GM04503 (cell line): Measurements from ENCODE around the gene NMT2.

Experiments
- DNase-seq: peaks from one replicate; pipeline ENCODE4 v3.0.0-alpha.2; 2012; ENCODE audit warnings: low read depth

Gene NMT2

GRCh38 chr10:15181576-15182156 is 13.2 kb upstream of the NMT2 start:
- no peak for DNase-seq

- DNase-seq: no peak
These were observed 12.2 kb upstream of the NMT2 start for GRCh38 chr10:15180736-15181135.

GRCh38 chr10:15176269-15176668 is 7.8 kb upstream of the NMT2 start:
- no peak for DNase-seq

- DNase-seq: no peak
These were observed 7.1 kb upstream of the NMT2 start for GRCh38 chr10:15175587-15175986.

- no peak for DNase-seq
These were observed 3.9 kb upstream of the NMT2 start for GRCh38 chr10:15172306-15172840.

- DNase-seq: no peak
These were observed 1.3 kb upstream of the NMT2 start for GRCh38 chr10:15169555-15170401.

GRCh38 chr10:15168786-15169554 is 477 bp upstream of the NMT2 start:
- DNase-seq: no peak

GRCh38 chr10:15167411-15168290 is 842 bp downstream of the NMT2 start:
- DNase-seq: no peak

- DNase-seq: no peak
These were observed 2.2 kb downstream of the NMT2 start for GRCh38 chr10:15166325-15166724.

- no peak for DNase-seq
These were observed 5.2 kb downstream of the NMT2 start for GRCh38 chr10:15163253-15163828.

GRCh38 chr10:15158972-15159371 is 9.5 kb downstream of the NMT2 start:
- DNase-seq: no peak

GRCh38 chr10:15158448-15158847 is 10.0 kb downstream of the NMT2 start:
- DNase-seq: no peak

- no peak for DNase-seq
These were observed 12.4 kb downstream of the NMT2 start for GRCh38 chr10:15155978-15156656.

- no peak for DNase-seq
These were observed 15.9 kb downstream of the NMT2 start for GRCh38 chr10:15152556-15152955.

GRCh38 chr10:15150563-15150962 is 17.9 kb downstream of the NMT2 start:
- DNase-seq: no peak

- no peak for DNase-seq
These were observed 19.3 kb downstream of the NMT2 start for GRCh38 chr10:15149042-15149771.

- no peak for DNase-seq
These were observed 20.7 kb downstream of the NMT2 start for GRCh38 chr10:15147594-15148392.

- no peak for DNase-seq
These were observed 22.1 kb downstream of the NMT2 start for GRCh38 chr10:15146366-15146765.

- DNase-seq: no peak
These were observed 23.7 kb downstream of the NMT2 start for GRCh38 chr10:15144788-15145187.
